ENCODE results near the gene COL18A1. TPM values are rescaled to one million over a fixed set of nuclear protein-coding genes. Genes with fewer than 3 reads are reported as not detected.

COL18A1 gene
- total RNA-seq, 1 experiment from 2014 or later = 77.0 TPM

- POLR2A ChIA-PET (ENCODE audit: unreplicated experiment) = no interaction called here
- no peak overlapping the region for H2AFZ ChIP-seq (ENCODE audit: low read length)
- TF ChIP-seq EZH2 (IDR thresholded peaks at IDR 0.05; ENCODE audit: low read length, unreplicated experiment) (no peak), EZH2phosphoT487 (IDR thresholded peaks at IDR 0.05; ENCODE audit: borderline replicate concordance, low read length) (no peak), CTCF (conservative IDR thresholded peaks at IDR 0.05; ENCODE audit: low read depth, low read length) (no peak)
- no peaks in the 10 kb centered on the region for H3K36me3 ChIP-seq (ENCODE audit: low read depth, low read length)
- H3K27me3 ChIP-seq (ENCODE audit: low read length) = no peaks in the 10 kb centered on the region
- H3K9ac ChIP-seq (ENCODE audit: low read length) = no peak overlapping the region
- DNase-seq (no peak), ATAC-seq (no peak)
- H3K79me2 ChIP-seq (ENCODE audit: low read length) = no peaks in the 10 kb centered on the region
- H3K9me3 ChIP-seq (ENCODE audit: low read length) = no peaks in the 10 kb centered on the region
- intact Hi-C loops (cut with micrococcal nuclease) = no loop called here
- H3K4me2 ChIP-seq (ENCODE audit: low read length) = no peak overlapping the region
- no peaks in the 10 kb centered on the region for H3K9me2 ChIP-seq (replicated peaks; ENCODE audit: low read length)
- no peak overlapping the region for H3K4me3 ChIP-seq (ENCODE audit: low read length)
- H4K20me1 ChIP-seq (ENCODE audit: low read length) = no peaks in the 10 kb centered on the region
- no peaks in the 10 kb centered on the region for H3F3A ChIP-seq (ENCODE audit: low read length, unreplicated experiment)
- H3K4me1 ChIP-seq (ENCODE audit: insufficient read depth, low read length) = peaks cover 25% of the 10 kb centered on the region
- H3K27ac ChIP-seq (ENCODE audit: low read length) = no peak overlapping the region
- CTCF ChIA-PET = no interaction called here
- no TSS peak for BruUV-seq (replicated peaks)
Observed at GRCh38 chr21:45468051-45468970, 63.3 kb downstream of the COL18A1 start.

GRCh38 chr21:45468971-45469272 is 64.0 kb downstream of the COL18A1 start:
- Histone ChIP-seq H3K79me2 (ENCODE audit: low read length) (no peaks in the 10 kb centered on the region), H3K4me3 (ENCODE audit: low read length) (no peak overlapping the region), H3K9ac (ENCODE audit: low read length) (no peak overlapping the region), H4K20me1 (ENCODE audit: low read length) (no peaks in the 10 kb centered on the region), H2AFZ (ENCODE audit: low read length) (no peak overlapping the region), H3F3A (ENCODE audit: low read length, unreplicated experiment) (no peaks in the 10 kb centered on the region), H3K27me3 (ENCODE audit: low read length) (no peaks in the 10 kb centered on the region), H3K4me2 (ENCODE audit: low read length) (no peak overlapping the region), H3K9me3 (ENCODE audit: low read length) (no peaks in the 10 kb centered on the region), H3K4me1 (ENCODE audit: insufficient read depth, low read length) (peaks cover 25% of the 10 kb centered on the region), H3K36me3 (ENCODE audit: low read depth, low read length) (no peaks in the 10 kb centered on the region), H3K9me2 (replicated peaks; ENCODE audit: low read length) (no peaks in the 10 kb centered on the region), H3K27ac (ENCODE audit: low read length) (no peak overlapping the region)
- no peak for DNase-seq
- TF ChIP-seq EZH2phosphoT487 (IDR thresholded peaks at IDR 0.05; ENCODE audit: borderline replicate concordance, low read length) (no peak), CTCF (conservative IDR thresholded peaks at IDR 0.05; ENCODE audit: low read depth, low read length) (no peak), EZH2 (IDR thresholded peaks at IDR 0.05; ENCODE audit: low read length, unreplicated experiment) (no peak)
- intact Hi-C loops (cut with micrococcal nuclease) = no loop called here
- no peak for ATAC-seq
- CTCF ChIA-PET = no interaction called here
- POLR2A ChIA-PET (ENCODE audit: unreplicated experiment) = no interaction called here
- BruUV-seq (replicated peaks) = no TSS peak
